ENCODE measurements around the gene ZBTB3.
"Not testable (repeated sequence)": the region's sequence is repeated elsewhere in the genome, so short reads cannot be mapped to it uniquely, and the experiment has no call there.

Gene ZBTB3

DNA sequence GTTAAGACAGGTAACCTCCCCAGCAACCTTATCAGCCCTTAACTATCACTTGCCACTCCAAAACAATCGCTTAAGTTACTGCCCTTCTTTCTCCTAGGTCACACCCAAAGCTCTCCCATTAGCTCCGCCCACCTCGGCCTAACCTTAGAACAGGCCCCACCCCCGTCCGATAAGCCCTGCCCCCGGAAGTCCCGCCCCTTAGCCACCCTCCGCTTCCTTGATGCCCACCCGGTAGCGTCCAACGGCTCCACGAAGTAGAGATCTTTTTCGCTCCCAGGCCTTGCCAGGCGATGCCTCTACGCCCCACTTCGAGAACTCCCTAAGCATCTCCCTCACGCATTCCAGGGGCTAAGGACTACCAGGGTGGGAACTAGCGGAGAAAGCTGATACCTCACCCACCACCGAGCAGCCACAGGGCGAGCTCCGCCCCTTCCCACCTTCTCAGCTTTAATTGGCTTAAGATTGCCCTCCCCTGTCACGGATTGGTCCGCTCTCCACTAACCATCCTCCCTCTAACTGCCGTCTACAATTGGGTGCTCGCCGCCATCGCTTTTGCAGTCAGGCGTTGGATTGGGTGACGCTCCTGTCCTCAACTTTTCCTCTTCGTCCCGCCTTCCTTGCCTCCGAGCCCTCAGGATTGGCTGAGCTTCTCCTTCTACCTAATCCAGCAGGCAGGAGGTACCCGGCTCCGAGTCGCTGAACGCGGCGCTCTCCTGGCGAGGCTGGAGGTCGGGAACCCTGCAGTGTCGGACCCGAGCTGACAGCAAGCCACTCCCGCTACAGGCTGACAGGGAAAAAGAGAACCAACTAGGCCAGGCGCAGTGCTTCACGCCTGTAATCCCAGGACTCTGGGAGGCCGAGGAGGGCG, at the start of gene ZBTB3:
ZBTB3 (minus strand) TSS at position 425 of the 868 bp plus-strand sequence. CDS start 496 bp downstream, outside the sequence.
- DNase-seq = peak; percentile 98

DNA sequence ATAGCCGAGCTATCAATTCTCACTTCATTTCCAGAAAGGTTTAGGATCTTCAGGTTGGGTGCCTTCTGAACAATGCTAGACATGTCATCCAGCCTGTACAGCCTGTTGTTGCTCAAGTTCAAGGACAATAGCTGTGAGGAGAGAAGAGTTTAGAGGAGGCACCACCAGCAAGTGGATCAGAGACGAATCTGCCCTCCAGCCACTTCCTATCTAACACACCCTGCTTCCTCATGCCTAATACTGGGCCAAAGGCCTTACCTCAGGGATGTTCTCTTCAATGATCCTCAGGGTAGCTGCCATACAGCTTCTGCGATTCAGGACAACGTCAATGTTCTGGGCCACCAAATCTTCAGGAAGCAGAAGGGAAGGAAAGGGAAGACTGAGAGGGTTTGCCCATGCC, 47.1 kb upstream of the ZBTB3 start:
- DNase-seq = no peak

DNA sequence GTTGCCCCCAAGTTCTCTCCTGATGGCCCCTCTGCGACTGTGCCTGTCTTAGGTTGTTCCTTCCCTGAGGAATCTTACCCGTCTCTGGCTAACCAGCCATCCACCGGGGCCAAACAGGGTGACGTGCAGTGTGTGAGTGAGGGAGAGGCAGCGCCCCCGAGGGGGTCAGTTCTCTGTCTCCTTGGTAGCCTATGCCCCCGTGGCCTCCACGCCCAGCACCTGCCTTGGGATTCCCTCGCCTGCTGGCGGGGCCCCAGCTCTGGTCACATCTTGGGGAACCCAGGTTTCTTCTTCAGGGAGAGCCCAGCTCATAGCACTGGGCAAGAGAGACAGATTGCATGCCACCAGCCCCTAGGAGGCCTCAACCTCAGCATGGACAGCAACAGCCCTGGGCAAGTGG, 45.5 kb upstream of the ZBTB3 start:
- no peak for DNase-seq

DNA sequence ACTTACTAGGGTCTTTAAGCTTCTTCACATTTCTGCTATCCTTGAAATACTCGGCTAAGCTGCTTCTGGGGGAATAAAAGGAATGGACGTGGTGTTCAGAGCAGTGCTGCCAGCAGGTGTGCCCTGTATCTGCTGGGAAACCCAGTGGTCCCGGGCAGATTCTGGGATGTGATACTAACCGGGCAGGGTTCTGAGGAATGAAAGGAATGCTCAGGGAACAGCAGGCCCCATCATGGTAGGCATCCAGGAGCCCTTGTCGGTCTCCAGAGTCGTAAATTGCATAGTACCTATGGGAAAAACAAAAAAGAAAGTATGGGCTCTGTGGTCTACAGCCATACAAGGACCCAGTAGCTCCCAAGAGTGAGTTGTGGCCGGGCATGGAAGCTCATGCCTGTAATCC, 42.3 kb upstream of the ZBTB3 start:
- no peak for DNase-seq

DNA sequence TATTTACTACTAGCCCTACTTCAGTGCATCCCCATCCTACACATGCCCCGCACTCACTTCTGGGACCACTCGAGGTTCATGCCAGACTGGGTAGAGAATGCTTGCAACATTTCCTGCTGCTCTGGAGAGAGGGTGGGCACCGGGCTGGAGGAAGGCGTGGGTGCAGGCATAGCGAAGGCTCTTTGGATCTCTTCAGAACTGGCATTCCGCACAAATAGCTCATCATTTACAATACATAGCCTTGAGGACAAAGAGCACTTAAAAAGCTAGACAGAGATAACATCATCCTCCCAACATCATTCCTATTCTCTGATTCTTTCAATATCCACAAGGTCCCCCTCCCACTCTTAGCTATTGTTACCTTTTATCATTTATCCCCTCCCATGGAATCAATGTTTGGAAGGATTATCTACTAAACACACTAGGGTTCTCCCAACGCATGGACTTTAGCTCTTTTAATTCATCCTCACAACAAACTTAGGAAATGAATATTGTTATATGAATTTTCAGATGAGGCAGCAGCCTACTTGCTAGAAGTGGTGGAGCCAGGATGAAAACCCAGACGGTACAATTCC, 40.3 kb upstream of the ZBTB3 start:
- DNase-seq = no peak

DNA sequence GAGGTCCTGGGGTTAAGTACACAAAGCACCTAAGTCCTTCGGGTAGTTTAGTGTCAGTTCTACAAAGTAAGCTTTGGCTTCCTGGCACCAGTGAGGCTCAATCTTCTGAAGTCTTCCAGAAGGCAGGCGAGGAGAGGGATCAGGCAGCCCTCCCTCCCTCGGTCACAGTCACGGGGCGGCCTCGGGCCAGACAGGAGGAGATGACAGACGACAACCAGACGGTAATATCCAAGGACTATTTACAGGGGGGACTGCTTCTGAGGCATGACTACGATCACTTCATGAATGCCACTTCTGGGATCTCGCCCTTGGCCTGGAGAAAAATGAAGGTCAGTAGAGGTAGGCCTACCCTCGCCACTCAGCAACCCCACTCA, 38.2 kb upstream of the ZBTB3 start:
- no peak for DNase-seq

DNA sequence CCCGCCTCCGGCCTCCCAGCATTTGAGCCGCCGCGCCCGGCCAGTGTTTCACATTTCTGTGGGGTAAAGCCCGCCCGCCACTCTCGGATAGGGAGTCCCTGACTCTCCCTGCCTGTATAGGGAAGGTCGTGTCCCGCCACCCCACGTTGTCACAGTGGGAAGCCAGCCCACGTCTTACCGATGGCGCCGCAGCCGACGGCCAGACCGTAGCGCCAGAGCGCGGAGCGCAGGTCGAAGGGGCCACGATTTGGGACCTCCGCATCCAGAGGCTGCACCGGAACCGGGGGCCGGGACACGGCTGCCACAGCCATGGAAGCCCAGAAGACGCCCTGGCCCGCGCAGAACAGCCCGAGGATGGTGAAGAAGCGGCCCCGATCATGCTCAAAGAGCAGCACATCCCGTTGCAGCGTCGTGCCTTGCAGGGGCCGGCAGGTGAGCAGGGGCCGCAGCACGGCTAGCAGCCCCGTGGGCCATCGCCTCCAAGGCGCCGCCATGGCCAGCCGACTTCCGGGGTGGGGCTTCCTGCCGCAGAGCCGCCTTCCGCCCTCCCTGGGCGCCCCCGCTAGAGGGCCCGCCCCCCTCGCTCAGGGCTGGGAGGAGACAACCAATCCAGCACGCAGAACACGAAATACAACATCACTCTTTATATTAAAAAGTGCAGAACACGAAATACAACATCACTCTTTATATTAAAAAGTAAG, 37.7 kb upstream of the ZBTB3 start, which contains the start of gene TMEM223:
TMEM223 (minus strand) TSS at position 506 of the 701 bp plus-strand sequence; CDS start at position 494, 12 bp downstream.
- peak; percentile 87 for DNase-seq

DNA sequence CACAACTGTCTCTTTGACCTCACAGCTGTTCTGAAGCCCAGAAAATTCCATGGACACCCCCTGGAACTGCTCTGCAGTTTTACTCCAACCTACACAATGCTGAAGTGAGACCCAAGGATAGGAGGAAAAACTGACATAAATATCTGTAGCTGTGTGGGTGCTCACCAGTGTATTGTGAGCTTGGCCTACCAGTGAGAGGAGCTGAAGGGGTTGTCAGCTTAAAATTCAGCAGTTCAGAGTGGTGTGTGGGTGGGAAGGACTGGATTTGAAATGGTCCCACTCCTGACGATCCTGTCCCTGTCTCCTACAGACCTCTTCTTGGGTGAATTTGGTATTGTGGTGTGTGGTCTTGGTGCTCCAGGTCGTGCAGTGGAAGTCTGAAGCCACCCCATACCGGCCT, 35.6 kb upstream of the ZBTB3 start:
- DNase-seq = no peak

DNA sequence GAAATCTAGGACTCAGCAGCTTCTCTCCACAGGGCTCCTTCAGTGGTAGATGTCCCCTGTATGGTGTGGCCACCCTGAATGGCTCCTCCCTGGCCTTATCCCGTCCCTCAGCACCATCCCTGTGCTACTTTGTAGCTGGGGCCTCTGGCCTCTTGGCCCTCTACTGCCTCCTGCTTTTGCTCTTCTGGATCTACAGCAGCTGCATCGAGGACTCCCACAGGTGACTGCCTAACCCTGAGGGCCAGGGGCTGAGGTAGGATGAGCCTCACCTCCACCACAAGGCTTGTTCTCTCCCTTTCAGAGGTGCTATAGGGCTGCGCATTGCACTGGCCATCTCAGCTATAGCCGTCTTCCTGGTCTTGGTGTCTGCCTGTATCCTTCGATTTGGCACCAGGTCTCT, 35.0 kb upstream of the ZBTB3 start:
- no peak for DNase-seq

DNA sequence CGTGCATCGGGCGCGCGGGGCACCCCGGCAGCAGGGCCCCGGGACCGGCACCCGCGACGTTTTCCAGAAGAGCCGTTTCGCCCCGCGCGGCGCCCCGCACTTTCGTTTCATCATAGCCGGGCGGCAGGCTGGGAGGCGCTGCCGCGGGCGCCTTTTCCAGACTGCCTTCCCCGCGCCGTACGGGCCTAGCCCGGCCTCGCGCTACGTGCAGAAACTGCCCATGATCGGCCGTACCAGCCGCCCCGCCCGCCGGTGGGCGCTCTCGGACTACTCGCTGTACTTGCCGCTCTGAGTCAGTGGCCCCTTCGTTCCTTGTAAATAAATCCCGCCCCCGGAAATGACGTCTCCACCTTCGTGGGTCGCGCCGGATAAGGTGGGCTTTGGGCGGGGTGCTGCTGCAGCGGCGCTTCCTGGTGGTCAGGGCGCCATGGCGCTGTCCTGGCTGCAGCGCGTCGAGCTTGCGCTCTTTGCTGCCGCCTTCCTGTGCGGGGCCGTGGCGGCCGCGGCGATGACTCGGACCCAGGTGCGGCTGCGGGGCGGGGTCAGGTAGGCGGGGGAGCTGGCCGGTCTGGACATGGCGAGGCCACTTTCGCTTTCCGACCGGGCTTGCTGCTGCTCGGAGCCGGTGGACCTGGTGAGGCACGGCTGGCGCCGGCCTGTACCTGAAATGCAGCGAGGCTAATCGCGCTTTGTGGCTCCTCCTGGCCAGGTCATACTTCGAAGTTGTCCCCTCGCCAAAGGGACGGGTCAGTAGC, 33.2 kb upstream of the ZBTB3 start, which contains the start of gene TMEM179B:
TMEM179B (plus strand) TSS at position 398 of the 755 bp plus-strand sequence; CDS start at position 428, 30 bp downstream.
- DNase-seq = peak; percentile 100

DNA sequence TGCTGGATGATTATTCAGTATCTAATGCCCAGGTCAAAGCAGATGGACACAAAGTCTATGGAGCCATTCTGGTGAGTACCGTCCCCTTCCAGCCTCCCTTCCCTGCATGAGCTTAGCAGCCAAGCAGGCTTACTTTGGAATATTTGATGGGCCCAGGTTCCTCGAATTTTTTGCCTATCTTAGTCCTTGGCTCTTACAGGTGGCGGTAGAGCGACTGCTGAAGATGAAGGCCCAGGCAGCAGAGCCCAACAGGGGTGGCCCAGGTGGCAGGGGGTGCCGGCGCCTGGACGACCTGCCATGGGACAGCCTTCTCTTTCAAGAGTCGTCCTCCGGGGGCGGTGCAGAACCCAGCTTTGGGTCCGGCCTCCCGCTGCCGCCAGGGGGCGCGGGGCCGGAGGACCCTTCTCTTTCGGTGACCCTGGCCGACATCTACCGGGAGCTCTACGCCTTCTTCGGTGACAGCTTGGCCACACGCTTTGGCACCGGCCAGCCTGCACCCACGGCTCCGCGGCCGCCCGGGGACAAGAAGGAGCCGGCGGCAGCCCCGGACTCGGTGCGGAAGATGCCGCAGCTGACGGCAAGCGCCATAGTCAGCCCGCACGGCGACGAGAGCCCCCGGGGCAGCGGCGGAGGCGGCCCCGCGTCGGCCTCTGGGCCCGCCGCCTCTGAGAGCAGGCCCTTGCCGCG, 32.5 kb upstream of the ZBTB3 start:
- peak; percentile 96 for DNase-seq

DNA sequence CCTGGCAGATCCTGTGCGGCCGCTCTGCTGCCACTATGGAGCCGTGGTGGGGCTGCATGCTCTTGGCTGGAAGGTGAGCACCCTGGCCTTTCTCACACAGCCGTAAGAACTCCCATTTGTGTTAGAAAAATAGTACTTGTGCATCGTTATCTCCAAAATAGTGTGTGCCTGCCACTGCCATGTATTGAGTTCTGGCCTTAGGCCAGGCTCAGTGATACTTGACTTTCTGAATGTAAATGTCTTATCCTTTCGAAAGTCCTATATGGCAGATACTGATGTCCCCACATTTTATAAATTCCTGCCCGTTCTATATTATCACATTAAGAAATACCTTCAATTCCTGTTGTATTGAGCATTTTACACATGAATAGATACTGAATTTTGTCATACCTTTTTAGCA, 28.8 kb upstream of the ZBTB3 start:
- DNase-seq = no peak

DNA sequence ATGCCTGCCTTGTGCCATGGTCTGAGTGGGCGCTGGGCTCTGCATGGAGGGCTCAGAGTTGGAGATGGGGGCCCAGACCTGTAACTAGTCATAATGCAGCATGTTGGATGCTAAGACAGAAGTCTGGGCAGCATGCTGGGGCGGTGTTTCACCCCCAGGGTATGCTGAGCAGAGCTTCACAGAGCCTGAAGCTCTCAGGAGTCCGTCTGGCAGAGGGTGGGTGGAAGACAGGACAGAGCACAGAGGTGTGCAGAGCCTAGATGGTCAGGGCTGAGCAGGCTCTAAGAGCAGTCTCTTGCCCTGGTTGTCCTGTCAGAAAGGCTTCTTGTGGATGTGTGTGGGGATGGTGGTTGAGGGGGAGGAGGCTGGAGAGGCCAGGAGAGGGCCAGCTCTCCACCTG, 24.5 kb upstream of the ZBTB3 start:
- DNase-seq = no peak

DNA sequence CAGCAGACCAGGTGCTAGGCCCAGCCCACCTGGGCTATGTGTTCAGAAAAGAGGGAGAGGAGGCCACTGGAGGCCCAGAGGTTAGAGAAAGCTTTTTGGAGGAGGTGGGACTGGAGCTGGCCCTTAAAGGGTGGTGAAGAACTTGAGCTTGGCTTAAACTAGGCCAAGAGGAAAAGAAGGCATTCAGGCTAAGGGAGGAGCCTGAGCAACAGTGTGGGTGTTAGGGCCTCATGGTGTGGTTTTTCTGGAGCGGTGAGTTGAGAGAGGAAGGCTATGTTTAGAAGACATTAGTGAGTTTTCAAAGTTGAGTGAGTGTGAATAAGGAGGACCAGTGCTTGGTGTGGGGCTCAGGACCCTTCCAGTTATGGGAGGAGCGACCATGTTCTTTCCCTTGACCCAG, 23.4 kb upstream of the ZBTB3 start:
- no peak for DNase-seq

DNA sequence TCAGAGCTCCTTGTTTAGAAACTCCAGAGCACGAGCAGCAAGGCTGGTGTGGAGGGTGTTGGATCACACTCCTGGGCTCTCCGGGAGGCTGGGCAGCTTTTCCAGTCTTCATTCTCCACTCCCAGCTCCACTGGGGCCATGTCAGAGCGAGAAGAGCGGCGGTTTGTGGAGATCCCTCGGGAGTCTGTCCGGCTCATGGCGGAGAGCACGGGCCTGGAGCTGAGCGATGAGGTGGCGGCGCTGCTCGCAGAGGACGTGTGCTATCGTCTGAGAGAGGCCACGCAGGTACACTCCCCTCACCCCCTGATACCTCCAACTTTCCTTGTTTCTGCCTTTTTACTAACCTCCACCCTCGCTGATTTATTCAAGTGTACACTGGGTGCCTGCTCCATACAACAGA, 21.7 kb upstream of the ZBTB3 start:
- DNase-seq = no peak

DNA sequence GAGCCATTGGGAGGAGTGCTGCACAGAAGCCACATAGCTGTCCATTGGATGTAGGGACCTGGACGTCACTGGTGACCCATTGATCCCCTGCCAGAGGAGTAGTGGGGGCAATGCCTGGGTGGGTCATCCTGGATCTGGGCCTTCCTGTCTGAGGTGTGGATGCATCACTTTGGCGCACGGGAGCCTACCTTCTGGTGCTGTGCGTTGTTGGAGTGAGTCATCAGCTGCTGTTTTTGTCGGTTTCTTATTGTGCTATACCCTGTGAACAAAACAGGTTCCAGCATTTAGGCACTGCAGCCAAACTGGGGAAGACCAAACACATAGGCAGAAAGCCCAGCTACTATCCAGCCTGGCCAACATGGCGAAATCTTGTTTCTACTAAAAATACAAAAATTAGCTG, 20.4 kb upstream of the ZBTB3 start:
- DNase-seq = no peak

DNA sequence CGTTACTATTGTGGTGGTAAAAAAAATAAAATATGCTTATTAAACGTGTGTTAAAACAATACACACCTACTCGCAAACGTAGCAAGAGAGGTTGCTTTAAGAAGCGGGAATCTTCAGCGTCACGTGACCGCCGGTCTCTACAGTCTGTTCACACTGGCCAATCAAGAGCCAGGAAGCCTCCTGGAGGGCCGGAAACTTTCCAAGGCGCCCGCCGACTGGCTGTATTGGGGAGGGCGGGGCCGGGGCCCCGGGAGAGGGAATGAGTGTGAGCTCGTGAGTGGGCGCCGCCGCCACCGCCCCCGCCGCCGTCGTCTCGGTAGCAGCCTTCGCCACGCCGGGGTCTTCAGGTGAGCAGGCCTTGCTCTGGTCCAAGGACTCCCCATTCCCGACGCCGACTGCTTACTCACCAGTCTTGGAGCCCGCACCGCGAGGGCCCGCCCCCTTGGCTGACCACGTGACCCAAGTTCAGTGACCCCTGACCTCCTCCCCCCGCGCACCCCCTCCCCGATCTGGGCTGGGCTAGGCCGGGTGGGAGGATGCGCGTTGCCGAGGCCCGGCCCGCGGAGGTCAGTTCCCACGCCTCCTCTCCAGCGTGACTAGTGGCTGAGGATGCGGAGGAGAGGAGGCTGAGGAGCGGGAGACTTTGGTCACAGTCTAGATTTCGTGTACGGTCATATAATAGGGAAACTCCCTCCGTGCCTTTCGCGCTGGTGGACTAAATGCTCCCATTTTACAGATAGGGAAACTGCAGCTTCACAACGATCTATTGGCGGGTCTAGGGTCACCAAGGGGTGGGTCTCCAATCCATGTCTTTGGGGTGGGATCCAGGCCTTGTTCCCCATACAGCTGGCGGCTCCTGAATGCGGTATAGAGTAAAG, 17.4 kb upstream of the ZBTB3 start, which contains the start of gene TAF6L:
TAF6L (plus strand) TSS at position 253 of the 878 bp plus-strand sequence. CDS start 4,388 bp downstream, outside the sequence.
- peak; percentile 98 for DNase-seq

DNA sequence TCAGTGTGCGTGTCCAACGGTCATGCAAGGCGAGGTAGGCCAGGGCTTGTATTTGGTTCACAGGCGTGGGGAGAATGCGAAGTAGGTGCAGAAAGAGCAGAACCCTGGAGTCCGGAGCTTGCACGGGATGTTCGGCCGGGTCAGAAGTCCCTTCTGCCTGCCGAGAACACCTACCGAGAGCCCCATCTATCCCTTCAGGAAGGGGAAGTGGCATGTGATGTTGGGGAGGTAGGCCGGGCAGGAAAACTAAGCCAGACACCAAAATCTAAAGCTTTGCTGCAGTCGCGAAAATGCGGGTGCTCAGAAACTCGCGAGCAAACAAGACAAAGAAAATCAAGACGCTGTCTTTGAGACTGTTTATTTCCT, 16.8 kb upstream of the ZBTB3 start:
- DNase-seq = no peak

DNA sequence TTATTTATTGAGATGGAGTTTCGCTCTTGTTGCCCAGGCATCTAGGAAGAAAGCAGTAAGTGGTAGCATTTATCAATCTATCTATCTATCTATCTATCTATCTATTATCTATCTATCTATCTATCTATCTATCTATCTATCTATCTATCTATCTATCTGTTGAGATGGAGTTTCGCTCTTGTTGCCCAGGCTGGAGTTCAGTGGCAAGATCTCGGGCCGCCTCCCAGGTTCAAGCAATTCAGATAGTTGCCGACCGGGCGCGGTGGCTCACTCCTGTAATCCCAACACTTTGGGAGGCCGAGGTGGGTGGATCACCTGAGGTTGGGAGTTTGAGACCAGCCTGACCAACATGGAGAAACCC, 6.9 kb upstream of the ZBTB3 start:
- not testable (repeated sequence) for DNase-seq

DNA sequence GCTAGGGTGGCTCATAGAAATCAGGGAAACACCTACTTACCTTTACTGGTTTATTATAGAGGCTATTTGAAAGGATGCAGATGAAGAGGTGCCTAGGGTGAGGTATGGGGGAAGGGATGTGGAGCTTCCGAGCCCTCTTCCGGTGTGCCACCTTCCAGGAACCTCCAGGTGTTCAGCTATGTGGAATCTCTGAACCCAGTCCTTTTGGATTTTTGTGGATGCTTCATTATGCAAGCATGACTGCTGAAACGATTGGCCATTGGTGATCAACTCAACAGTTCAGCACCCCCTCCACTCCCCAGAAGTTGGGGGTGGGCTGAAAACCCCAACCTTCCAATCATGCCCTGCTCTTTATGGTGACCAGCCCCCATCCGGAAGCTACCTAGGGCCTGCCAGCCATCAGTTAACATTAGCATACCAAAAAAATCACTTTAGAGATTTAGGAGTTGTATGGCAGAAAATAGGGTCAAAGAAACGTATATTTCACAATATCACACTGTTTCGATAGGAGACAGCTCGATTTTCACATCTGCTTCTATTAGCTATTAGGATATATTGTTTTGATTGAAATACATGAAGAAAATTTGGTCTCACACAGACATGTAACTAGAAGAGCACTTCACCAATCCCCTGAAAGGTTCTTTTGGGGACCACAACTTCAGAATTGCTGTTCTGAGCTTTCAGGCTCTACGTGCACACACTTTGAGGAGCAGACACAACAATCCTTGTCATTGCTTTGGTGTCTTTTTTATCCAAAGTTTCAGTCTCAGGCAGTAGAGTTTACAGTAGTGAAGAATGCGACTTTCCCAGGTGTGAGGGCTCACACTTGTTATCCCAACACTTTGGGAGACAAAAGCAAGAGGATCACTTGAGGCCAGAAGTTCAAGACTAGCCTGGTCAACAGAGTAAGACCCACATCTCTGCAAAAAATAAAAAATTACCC, 4.2 kb upstream of the ZBTB3 start:
- DNase-seq = no peak
